ENCODE results near the gene CREBRF. TPM values are rescaled to one million over a fixed set of nuclear protein-coding genes. Genes with fewer than 3 reads are reported as not detected.
"Not testable (repeated sequence)": the region's sequence is repeated elsewhere in the genome, so short reads cannot be mapped to it uniquely, and the experiment has no call there.

Gene CREBRF
- total RNA-seq, 2 experiments from 2014 or later, result 10.2 to 11.3 TPM

- H3K4me1 Mint-ChIP-seq; CTCF ChIA-PET; DNase-seq; H3K4me3 Mint-ChIP-seq; ATAC-seq; intact Hi-C loops (cut with DNase I, micrococcal nuclease); H3K27me3 Mint-ChIP-seq; H3K9me3 Mint-ChIP-seq (ENCODE audit: low read depth); POLR2A ChIA-PET; H3K27ac Mint-ChIP-seq: not testable (repeated sequence)
- peaks cover 45% of the 10 kb centered on the region for H3K36me3 Mint-ChIP-seq (ENCODE audit: low read depth)
These were observed 98.5 kb downstream of the CREBRF start for GRCh38 chr5:173154619-173155018.

- H3K9me3 Mint-ChIP-seq (ENCODE audit: low read depth), result no peaks in the 10 kb centered on the region
- DNase-seq (no peak), ATAC-seq (no peak)
- H3K27me3 Mint-ChIP-seq, result no peaks in the 10 kb centered on the region
- H3K4me1 Mint-ChIP-seq, result no peaks in the 10 kb centered on the region
- peaks cover 45% of the 10 kb centered on the region for H3K36me3 Mint-ChIP-seq (ENCODE audit: low read depth)
- no peak overlapping the region for H3K27ac Mint-ChIP-seq
- POLR2A ChIA-PET, result no interaction called here
- CTCF ChIA-PET, result interaction anchor here (0.6 to 0.9 kb wide), 3 partner anchors 11 to 176 kb away, joined by 3 to 5 read pairs (median 3); no protein-coding TSS in a partner anchor
- intact Hi-C loops (cut with DNase I, micrococcal nuclease), result no loop called here
- H3K4me3 Mint-ChIP-seq, result no peak overlapping the region
These were observed 99.8 kb downstream of the CREBRF start for GRCh38 chr5:173155912-173156311.

- DNase-seq (no peak), ATAC-seq (no peak)
- intact Hi-C loops (cut with DNase I, micrococcal nuclease), result no loop called here
- Mint-ChIP-seq H3K4me1 (no peaks in the 10 kb centered on the region), H3K27me3 (no peaks in the 10 kb centered on the region), H3K36me3 (ENCODE audit: low read depth) (peaks cover 41% of the 10 kb centered on the region), H3K4me3 (no peak overlapping the region), H3K27ac (no peak overlapping the region), H3K9me3 (ENCODE audit: low read depth) (no peaks in the 10 kb centered on the region)
- ChIA-PET POLR2A (no interaction called here), CTCF (interaction anchor here (1.1 kb wide), 1 partner anchor 9 kb away, joined by 3 read pairs; no protein-coding TSS in a partner anchor)
These were observed 102.2 kb downstream of the CREBRF start for GRCh38 chr5:173158366-173158765.

- H3K4me3 Mint-ChIP-seq, result no peak overlapping the region
- no peaks in the 10 kb centered on the region for H3K4me1 Mint-ChIP-seq
- ATAC-seq, result no peak
- no peaks in the 10 kb centered on the region for H3K9me3 Mint-ChIP-seq (ENCODE audit: low read depth)
- no peak overlapping the region for H3K27ac Mint-ChIP-seq
- POLR2A ChIA-PET, result no interaction called here
- intact Hi-C loops (cut with DNase I, micrococcal nuclease), result no loop called here
- no peak for DNase-seq
- H3K27me3 Mint-ChIP-seq, result no peaks in the 10 kb centered on the region
- CTCF ChIA-PET, result interaction anchor here (1.1 kb wide), 1 partner anchor 8 kb away, joined by 3 read pairs; no protein-coding TSS in a partner anchor
- peaks cover 36% of the 10 kb centered on the region for H3K36me3 Mint-ChIP-seq (ENCODE audit: low read depth)
These were observed 103.1 kb downstream of the CREBRF start for GRCh38 chr5:173159256-173159655.

- DNase-seq (no peak), ATAC-seq (no peak)
- H3K4me3 Mint-ChIP-seq, result no peak overlapping the region
- H3K9me3 Mint-ChIP-seq (ENCODE audit: low read depth), result no peaks in the 10 kb centered on the region
- no peaks in the 10 kb centered on the region for H3K4me1 Mint-ChIP-seq
- peaks cover 29% of the 10 kb centered on the region for H3K36me3 Mint-ChIP-seq (ENCODE audit: low read depth)
- intact Hi-C loops (cut with DNase I, micrococcal nuclease), result no loop called here
- POLR2A ChIA-PET, result no interaction called here
- H3K27me3 Mint-ChIP-seq, result no peaks in the 10 kb centered on the region
- CTCF ChIA-PET, result interaction anchor here (0.7 kb wide), 1 partner anchor 262 kb away, joined by 3 read pairs; no protein-coding TSS in a partner anchor
- no peak overlapping the region for H3K27ac Mint-ChIP-seq
These were observed 105.0 kb downstream of the CREBRF start for GRCh38 chr5:173161148-173161547.

GRCh38 chr5:173163219-173163618 is 107.1 kb downstream of the CREBRF start:
- Mint-ChIP-seq H3K4me3 (no peak overlapping the region), H3K36me3 (ENCODE audit: low read depth) (peaks cover 20% of the 10 kb centered on the region), H3K27me3 (no peaks in the 10 kb centered on the region), H3K27ac (no peak overlapping the region), H3K9me3 (ENCODE audit: low read depth) (no peaks in the 10 kb centered on the region), H3K4me1 (no peaks in the 10 kb centered on the region)
- ChIA-PET CTCF (no interaction called here), POLR2A (no interaction called here)
- intact Hi-C loops (cut with DNase I, micrococcal nuclease), result no loop called here
- no peak for DNase-seq
- no peak for ATAC-seq

GRCh38 chr5:173165177-173166016 is 109.2 kb downstream of the CREBRF start:
- Mint-ChIP-seq H3K27ac (no peak overlapping the region), H3K9me3 (ENCODE audit: low read depth) (no peaks in the 10 kb centered on the region), H3K36me3 (ENCODE audit: low read depth) (peaks cover 15% of the 10 kb centered on the region), H3K4me1 (no peaks in the 10 kb centered on the region), H3K27me3 (no peaks in the 10 kb centered on the region), H3K4me3 (no peak overlapping the region)
- ATAC-seq, result no peak
- ChIA-PET POLR2A (no interaction called here), CTCF (interaction anchor here (1.0 kb wide), 1 partner anchor 8 kb away, joined by 3 read pairs; no protein-coding TSS in a partner anchor)
- intact Hi-C loops (cut with DNase I, micrococcal nuclease), result loop anchor here (1.0 to 5.0 kb wide), 3 partner anchors 117 to 167 kb away; no protein-coding TSS in a partner anchor
- DNase-seq, result no peak

- no peaks in the 10 kb centered on the region for H3K27me3 Mint-ChIP-seq
- CTCF ChIA-PET, result no interaction called here
- no peaks in the 10 kb centered on the region for H3K4me1 Mint-ChIP-seq
- ATAC-seq (no peak), DNase-seq (no peak)
- POLR2A ChIA-PET, result no interaction called here
- intact Hi-C loops (cut with DNase I, micrococcal nuclease), result no loop called here
- no peak overlapping the region for H3K4me3 Mint-ChIP-seq
- H3K9me3 Mint-ChIP-seq (ENCODE audit: low read depth), result no peaks in the 10 kb centered on the region
- no peaks in the 10 kb centered on the region for H3K36me3 Mint-ChIP-seq (ENCODE audit: low read depth)
- no peak overlapping the region for H3K27ac Mint-ChIP-seq
These were observed 116.0 kb downstream of the CREBRF start for GRCh38 chr5:173172166-173172565.

GRCh38 chr5:173175523-173175922 is 119.4 kb downstream of the CREBRF start:
- no peaks in the 10 kb centered on the region for H3K4me1 Mint-ChIP-seq

GRCh38 chr5:173178369-173178910 is 122.3 kb downstream of the CREBRF start:
- ATAC-seq (peak; percentile 76), DNase-seq (peak; percentile 43)
- ChIA-PET POLR2A (no interaction called here), CTCF (interaction anchor here (0.6 to 0.7 kb wide), 2 partner anchors 79 to 238 kb away, joined by 3 read pairs; no protein-coding TSS in a partner anchor)
- Mint-ChIP-seq H3K4me1 (no peaks in the 10 kb centered on the region), H3K36me3 (ENCODE audit: low read depth) (no peaks in the 10 kb centered on the region), H3K27ac (no peak overlapping the region), H3K9me3 (ENCODE audit: low read depth) (peaks cover 6% of the 10 kb centered on the region), H3K4me3 (no peak overlapping the region), H3K27me3 (no peaks in the 10 kb centered on the region)
- intact Hi-C loops (cut with DNase I, micrococcal nuclease), result no loop called here

More at GRCh38 chr5:173175523-173175922, 119.4 kb downstream of the CREBRF start:
- DNase-seq (no peak), ATAC-seq (no peak)
- Mint-ChIP-seq H3K9me3 (ENCODE audit: low read depth) (peaks cover 6% of the 10 kb centered on the region), H3K27ac (no peak overlapping the region), H3K36me3 (ENCODE audit: low read depth) (no peaks in the 10 kb centered on the region), H3K27me3 (no peaks in the 10 kb centered on the region), H3K4me3 (no peak overlapping the region)
- intact Hi-C loops (cut with DNase I, micrococcal nuclease), result no loop called here
- POLR2A ChIA-PET, result no interaction called here
- CTCF ChIA-PET, result interaction anchor here (0.6 to 1.0 kb wide), 2 partner anchors 80 to 215 kb away, joined by 3 read pairs; no protein-coding TSS in a partner anchor

- ChIA-PET POLR2A (no interaction called here), CTCF (interaction anchor here (0.7 kb wide), 1 partner anchor 36 kb away, joined by 3 read pairs; no protein-coding TSS in a partner anchor)
- intact Hi-C loops (cut with DNase I, micrococcal nuclease), result no loop called here
- no peaks in the 10 kb centered on the region for H3K4me1 Mint-ChIP-seq
- no peaks in the 10 kb centered on the region for H3K27me3 Mint-ChIP-seq
- H3K36me3 Mint-ChIP-seq (ENCODE audit: low read depth), result no peaks in the 10 kb centered on the region
- H3K27ac Mint-ChIP-seq, result no peak overlapping the region
- peaks cover 6% of the 10 kb centered on the region for H3K9me3 Mint-ChIP-seq (ENCODE audit: low read depth)
- DNase-seq (no peak), ATAC-seq (no peak)
- no peak overlapping the region for H3K4me3 Mint-ChIP-seq
These were observed 124.2 kb downstream of the CREBRF start for GRCh38 chr5:173180331-173180730.
